CD4-positive, alpha-beta T cell treated with Interleukin-4 for 4 hours (primary cell): Measurements from ENCODE around the gene VPS33B.
"Not testable (repeated sequence)": the region's sequence is repeated elsewhere in the genome, so short reads cannot be mapped to it uniquely, and the experiment has no call there.

ENCODE experiments used
- DNase-seq: peaks from one replicate; pipeline ENCODE4 v3.0.0-alpha.2; 2020

VPS33B gene

DNA sequence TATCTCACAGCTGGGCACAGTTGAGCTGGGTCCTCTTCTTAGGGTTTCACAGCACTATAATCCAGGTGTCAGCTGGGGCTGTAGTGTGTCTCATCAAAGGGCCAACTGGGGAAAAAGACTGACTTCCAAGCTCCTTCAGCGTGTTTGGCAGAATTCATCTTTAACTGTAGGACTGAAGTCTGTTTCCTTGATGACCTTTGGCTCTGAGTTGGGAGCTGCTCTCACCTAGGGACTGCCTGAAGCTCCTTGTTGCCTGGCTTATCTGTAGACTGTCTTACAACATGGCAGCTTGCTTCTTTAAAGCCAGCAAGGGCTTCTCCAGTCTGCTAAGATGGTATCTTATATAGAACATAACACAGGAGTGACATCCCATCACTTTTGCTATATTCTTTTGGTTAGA, 5.3 kb upstream of the VPS33B start:
- DNase-seq = no peak

DNA sequence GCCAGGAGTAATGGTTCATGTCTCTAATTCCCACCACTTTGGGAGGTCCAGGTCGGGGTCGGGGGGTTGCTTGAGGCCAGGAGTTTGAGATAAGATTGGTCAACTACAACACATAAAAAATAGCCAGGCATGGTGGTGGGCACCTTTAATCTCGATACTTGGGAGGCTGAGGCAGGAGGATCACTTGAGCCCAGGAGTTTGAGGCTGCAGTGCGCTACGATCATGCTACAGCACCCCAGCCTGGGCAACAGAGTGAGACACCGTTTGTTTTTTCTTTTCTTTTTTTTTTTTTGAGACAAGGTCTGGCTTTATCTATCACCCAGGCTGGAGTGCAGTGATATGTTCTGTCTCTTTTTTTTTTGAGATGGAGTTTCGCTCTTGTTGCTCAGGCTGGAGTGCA, 1.3 kb upstream of the VPS33B start:
- no peak for DNase-seq

DNA sequence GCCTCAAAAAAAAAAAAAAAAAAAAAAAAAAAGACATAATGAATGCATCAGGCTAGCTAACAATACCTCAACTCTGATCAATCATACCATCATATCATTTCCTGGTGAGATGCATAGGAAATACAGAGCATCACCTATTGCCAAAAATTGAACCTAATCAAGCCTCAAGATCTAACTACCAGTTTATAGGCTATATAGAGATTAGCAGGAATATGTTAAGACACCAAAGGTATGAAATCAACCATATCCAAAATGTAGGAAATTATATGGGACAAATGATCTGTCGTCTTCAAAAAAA, 387 bp upstream of the VPS33B start:
- DNase-seq = no peak

DNA sequence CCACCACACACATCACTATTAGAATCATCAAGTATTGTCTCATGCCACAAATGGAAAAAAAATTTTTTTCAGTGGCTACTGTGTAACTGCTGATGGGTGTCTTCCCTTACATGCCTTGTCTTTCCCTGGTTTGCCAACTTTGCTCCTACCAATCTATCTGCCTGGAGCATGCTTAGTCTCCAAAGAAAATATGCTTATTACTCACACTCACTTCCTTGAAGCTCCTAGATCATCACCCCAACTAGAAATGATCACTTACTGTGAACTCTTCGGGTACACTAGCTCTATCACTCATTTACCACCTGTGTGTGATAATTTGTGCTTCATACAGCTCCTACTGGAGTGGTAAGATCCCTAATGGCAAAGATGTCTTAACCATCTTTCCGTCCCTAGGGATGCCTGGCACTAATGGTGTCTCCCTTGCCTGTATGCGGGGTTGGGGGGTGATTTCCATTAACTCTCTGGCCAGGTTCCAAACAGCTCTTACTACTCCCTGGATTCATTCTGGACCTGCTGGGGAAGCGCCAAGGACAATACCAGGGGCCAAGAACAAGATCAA, 799 bp downstream of the VPS33B start:
- no peak for DNase-seq

DNA sequence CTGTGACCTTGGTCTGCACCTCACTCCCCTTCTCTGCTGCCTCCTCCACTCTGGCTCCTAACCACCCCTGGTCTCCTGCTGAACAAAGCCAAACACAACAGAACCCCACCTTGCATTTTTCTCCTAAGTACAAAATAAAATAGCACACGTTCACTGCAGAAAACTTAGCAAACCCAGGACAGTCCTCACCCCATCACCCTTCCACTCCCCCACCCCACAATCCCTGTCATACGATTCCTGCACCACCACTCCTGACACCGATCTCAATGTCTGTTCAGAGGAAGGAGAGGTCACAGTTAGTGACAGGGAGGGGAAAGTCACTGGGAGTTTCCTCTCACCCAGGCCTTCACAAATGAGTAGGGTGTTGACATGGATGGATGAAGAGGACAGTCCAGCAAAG, 4.2 kb downstream of the VPS33B start:
- DNase-seq = no peak

DNA sequence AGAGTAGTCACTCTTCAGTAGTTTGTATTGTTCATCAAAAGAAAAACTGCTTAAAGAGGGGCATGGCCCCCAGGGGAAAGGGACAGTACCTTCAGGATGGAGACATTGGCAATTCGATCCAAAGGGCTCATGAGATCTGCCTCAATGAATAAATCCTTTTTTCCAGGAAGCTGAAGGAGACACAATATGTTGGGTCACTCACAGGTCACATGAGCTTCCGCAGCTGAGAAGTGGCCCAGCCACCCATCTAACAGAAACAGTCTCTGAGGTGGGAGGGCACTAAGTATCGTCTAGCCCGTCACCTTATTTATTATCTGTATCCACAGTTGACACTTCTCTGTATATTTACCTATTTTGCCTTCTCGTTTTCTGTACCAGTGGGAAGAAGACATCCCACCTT, 4.7 kb downstream of the VPS33B start:
- no peak for DNase-seq

DNA sequence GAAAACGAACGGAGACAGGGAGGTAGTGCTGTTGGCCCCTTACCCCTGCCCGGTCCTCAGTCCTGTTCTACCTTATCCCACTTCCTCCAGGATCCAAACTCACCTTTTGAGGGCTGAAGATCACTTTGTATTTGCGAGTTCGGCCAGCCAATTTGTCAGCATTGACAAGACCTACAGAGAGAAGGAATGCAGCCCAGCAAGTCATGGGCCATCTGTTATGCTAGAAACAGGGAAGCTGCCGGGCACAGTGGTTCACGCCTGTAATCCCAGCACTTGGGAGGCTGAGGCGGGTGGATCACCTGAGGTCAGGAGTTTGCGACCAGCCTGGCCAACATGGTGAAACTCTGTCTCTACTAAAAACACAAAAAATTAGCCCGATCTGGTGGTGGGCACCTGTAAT, 8.7 kb downstream of the VPS33B start:
- not testable (repeated sequence) for DNase-seq

DNA sequence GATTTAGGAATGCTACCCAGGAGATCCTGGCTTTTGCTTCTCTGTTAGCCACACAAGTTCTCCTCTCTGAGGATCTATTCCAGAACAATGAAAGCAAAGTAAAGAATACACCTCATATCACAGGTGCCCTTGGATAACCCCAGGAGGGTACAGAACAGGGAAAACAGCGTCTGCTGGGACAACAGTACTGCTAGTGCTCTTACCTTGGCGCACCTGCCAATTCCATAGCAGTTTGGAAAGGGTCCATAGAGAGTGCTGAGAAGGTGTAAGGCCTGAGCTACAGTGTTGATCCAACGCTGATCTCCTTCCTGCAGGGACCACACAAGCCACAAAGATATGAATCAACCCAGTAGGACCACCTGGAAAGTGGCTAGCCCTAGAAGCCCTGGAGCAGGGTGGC, 15.1 kb downstream of the VPS33B start:
- DNase-seq = no peak

DNA sequence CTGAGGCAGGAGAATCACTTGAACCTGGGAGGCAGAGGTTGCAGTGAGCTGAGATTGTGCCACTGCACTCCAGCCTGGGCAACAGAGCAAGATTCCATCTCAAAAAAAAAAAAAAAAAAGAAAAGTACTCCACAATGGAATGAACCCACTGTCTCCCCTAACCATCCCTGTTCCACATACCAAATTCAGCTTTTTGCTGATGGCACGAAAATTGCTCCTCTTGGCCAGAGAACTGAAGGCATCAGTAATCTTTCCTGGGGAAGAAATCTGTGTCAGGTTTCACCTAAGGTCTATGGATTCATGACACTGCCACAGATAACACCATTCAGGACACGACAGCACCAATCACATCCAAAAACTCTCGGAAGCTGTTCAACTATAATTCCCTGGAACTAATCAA, 21.2 kb downstream of the VPS33B start:
- no peak for DNase-seq

DNA sequence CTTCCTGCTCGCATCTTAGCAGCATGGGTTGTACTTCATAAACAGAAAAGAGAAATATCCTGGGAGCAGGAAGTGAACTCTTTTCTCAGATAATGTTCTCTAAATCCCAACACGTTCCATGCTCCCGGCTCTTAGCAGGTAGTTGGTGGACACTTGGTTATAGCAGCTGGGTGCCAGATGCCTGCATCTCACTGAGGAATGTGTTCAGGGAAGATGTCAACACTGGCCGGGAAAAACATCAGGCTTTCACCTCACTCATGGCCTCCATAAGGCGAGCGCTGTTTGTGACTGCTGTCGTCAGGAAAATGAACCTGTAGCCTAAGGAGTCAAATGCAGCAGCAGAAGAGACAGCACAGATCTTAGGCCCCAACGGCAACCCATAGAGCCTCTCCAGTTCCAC, 23.7 kb downstream of the VPS33B start:
- no peak for DNase-seq

DNA sequence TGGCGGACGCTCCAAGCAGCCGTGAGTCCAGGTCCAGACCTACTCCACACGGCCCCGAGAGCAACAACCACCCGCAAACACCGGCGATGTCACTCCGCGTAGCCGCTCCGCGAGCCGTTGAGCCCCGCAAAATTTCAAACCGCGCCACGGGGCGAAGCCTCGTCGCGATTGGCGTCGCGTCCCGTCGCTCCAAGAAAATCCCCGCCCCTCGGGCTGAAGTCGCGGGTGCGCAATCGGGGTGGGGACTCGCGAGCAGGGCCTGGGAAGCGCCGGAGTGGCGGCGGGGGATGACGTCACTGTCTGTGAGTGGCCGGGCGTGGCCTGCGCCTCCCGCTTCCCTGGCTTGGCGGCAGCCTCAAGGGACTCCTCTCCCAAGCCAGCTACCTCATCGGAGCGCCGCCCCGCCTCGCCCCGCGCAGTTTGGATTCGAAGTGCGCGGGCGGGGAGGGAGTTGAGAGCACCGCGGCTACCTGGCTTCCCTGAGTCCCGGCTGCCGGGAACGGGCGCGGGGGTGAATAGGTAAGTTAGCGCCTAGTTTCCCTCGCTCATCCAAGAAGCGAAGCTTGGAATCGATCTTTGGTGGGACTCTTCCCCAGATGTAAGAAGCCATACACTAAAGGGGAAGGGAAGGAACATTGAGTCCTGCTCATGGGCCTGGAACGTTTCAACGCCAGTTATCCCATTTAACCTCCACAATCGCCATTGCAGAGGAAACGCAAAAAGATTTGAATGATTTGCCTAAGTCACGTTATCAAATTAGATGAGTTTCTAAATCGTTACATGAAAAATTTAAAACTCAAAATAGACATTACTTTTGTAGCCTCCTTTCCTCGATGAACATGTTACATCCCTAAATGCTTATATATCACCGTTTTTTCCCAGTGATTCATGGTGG, 27.7 kb downstream of the VPS33B start, which contains the start of gene PRC1:
Gene PRC1, minus strand, starts transcription at position 119 of the 895 bp plus-strand sequence. Its CDS starts 118 bp downstream, at position 1.
- peak; percentile 95 for DNase-seq

DNA sequence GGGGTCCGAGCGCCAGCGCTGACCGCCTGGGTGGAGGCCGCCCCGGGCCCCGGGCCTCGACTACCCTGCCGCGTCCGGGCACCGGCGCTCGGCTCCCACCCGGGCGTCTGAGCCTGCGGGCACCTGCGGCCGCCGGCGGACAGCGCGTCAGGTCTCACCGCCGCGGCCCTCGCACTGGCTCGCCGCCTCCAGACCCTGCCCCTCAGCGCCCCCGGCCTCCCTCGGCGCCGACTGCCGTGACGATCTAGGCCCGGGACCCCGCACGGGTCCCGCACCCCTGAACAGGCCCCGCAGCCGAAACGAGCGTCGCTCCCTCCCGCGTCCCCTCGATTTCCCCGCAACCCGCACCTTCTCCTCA, 28.4 kb downstream of the VPS33B start:
- DNase-seq = no peak

DNA sequence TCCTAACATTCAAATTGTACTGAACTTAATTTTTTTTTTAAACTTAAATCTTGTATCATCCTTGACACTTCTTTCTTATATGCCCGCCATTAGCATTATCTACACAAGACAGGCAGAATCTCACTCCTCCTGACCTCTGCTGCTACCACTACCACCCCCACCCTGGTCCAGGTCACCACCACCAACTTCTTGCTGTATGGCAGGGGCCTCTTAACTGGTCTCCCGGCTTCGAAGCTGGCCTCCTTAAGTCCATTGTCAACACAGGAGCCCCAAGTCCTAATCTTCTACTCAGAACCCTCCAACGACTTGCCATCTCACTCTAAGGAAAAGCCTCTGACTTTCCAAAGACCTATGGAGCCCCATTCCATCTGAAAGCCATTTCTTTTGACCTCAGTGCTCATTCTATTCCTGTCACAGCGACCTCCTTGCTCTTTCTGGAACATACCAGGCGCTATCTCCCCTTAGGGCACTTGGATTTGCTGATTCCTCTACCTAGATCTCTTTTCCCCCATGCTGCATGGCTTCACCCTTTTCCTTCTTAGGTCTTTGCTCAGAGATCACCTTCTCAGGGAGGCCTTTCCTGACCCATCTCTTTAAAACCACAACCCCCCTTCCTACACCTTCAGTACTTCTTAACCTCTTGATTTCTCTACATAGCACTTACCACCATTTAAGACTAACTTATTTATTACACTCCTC, 30.7 kb downstream of the VPS33B start:
- no peak for DNase-seq

DNA sequence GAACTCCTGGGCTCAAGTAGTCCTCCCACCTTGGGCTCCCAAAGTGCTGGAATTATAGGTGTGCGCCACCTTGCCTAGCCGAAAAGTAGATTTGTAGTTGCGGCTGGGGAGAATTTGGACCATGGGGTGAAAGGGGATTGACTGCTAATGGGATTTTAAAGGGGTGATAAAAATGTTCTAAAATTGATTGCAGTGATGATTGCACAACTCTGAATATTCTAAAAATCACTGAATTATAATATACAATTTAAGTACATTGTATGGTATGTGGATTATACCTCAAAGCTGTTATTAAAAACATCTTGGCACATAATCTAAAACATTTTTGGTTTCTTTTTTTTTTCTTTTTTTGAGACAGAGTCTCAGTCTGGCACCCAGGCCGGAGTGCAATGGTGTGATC, 31.9 kb downstream of the VPS33B start:
- DNase-seq = no peak

DNA sequence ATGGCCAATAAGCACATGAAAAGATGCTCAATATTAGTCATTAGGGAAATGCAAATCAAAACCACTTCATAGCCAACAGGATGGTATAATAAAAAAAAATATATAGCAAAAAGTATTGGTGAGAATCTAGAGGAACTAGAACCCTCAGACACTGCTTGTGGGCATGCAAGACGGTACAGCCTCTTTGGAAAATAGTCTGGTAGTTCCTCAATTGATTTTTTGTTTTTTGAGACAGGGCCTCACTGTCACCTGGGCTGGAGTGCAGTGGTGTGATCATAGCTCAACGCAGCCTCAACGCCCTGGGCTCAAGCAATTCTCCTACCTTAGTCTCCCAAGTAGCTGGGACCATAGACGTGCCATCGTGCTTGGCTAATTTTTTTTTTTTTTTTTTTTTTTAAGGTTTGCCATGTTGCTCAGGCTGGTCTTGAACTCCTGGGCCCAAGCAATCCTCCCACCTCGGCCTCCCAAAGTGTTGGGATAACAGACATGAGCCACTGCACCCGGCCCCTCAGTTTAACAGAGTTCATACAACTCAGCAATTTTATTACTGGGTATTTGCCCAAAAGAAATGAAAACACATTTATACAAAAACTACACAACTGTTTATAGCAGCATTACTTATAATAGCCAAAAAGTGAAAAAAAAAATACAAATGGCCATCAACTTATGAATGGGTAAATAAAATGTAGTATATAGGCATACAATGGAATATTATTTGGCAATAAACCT, 33.2 kb downstream of the VPS33B start:
- DNase-seq = peak; percentile 10

DNA sequence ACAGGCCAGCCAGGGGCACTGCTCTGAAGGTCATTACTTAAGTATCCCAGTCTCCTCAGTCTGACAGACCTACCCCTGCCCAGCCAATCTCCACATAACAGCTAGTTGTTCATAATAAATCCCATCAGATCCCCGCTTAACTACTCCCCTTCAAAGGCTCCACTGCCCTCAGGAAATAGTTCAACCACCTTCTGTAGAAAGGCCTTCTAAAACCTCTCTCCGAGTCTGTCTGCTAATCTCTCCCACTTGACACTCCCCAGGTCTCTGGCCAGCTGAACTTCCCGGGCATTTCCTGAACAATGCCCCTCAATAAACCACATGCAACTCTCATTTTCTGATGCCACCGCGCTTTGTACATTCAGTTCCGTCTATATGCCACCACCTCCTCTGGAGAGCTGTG, 34.1 kb downstream of the VPS33B start:
- no peak for DNase-seq

DNA sequence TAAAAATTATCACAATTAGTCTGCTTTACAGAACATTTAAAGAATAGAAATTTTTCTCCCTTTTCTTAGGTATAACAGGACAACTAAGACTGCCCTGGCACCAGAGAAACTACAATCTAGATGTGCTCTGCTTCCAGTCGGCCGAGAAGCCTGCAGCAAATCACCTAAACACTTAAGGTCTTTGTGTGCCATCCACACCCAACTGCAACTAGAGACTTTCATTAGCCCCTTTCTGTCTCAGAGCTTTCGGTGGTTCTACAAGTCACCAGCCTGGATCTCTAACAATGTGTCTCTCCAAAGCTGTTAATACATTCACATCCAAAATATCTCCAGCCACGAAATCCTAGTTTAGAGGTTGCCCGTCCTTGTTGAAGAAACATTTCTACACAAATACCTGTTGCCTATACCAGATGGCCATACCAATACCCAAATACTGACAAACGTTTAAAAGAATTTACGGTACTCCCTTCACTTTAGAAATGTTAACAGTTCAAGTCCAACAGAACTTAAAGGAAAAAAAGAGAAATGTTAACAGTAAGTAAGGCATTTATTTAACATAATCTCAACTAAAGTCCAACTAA, 34.7 kb downstream of the VPS33B start:
- DNase-seq = no peak

DNA sequence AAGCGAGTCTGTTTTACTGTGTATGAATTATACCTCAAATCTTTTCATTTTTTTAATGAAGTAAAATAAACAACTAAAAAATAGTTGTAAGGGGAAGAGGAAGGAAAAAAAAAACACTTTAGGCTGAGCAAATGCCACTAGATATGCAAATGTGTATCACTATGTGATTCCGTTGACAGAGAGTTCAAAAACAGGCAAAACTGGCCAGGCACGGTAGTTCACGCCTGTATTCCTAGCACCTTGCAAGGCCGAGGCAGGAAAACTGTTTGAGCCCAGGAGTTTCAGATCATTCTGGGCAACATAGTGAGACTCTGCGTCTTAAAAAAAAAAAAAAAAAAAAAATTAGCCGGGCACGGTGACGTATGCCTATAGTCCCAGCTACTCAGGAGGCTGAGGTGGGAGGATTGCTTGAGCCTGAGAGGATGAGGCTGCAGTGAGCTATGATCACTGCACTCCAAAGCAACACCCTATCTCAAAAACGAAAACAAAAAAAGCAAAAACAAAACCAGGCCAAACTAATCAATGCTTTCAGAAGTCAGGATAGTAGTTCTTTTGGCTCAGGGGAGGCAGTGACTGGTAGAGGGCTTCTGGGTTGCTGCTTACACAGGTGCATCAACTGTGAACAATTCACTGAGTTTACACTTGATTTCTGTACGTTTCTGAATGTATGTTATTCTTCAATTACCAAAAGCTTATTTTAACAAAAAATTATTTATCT, 35.4 kb downstream of the VPS33B start:
- DNase-seq = no peak

DNA sequence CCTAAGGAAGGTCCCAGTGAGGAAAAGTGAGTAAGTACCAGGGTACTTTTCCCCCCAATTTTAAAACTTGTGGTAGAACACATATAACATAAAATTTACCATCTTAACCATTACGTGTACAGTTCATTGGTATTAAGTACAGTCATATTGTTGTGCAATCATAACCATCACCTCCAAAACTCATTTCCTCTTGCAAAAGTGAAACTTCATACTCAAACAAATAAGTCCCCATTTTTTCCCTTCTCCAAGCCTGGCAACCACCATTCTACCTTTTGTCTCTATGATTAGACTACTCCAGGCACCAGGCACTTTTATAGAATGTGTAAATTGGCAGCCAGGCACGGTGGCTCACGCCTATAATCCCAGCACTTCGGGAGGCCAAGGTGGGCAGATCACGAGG, 40.3 kb downstream of the VPS33B start:
- DNase-seq = no peak

DNA sequence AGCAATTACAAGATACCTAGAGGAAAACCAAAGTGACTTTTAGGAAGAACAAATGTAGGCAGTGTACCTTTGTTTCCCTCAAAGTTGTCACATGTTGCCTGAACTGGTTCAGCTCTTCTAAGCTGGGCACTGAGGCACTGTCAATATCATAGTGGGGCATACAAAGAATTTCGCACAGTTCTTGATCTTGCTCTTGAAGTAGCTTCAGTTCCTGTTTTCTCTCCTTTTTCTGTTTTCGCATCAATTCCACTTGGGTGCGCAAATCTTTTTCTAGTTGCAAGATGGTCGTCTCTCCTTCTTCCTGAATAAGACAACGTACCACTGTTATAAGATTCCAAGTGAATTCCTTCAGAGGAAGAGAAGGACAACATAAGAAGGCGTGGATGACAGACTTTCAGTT, 40.7 kb downstream of the VPS33B start:
- DNase-seq = no peak

DNA sequence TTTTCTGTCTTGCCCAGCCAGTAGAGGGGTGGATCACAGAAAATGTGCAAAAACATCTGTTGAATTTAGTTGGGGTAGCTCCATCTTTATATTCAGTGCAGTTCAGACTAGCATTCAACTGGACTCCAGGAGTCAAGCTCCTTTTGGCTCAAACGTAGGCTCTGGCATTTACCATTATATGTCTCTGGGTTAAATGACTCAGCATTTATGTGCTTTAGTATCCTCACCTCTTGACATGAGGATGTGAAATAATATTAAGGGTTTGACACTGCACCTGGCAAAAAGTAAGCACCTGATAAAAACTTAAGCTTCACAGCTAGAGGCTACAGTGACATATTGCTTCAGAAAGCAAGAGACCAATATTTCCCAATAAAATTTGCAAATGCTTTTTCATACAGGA, 42.8 kb downstream of the VPS33B start:
- DNase-seq = no peak

DNA sequence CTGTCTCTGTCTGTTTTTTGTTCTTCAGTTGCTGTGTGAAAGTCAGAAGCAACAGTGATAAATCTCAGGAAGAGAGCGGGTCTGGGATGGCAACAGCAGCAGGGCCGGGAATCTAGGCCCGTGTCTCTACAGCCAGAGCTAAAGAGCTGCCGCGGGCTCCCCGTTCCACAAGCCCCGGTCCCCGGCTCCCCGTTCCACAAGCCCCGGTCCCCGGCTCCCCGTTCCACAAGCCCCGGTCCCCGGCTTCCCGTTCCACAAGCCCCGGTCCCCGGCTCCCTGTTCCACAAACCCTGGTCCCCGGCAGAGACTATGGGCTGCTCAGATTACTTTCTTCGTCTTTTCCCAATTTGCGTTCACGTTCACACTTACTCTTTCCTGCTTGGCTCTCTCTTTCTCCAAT, 48.2 kb downstream of the VPS33B start:
- no peak for DNase-seq

DNA sequence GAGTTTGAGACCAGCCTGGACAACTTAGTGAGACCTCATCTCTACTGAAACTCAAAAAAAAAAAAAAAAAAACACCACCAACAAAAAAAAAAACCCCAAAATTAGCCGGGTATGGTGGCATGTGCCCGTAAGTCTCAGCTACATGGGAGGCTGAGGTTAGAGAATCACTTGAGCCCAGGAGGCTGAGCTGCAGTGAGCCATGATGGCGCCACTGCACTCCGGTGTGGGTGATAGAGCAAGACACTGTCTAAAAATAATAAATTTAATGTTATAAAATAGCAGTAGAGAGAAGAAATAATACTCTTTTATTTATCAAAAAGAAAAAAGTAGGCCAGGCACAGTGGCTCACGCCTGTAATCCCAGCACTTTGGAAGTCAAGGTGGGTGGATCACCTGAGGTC, 50.3 kb downstream of the VPS33B start:
- no peak for DNase-seq
